HG02840 (cell line): ENCODE data around the gene SPPL2B.

Source experiments
- ATAC-seq: cut with Tn5 transposase; IDR thresholded peaks from one replicate; pipeline ENCODE4 v1.9.1; 2021; ENCODE audit warnings: mild to moderate bottlenecking, moderate library complexity, moderate number of reproducible peaks; ENCODE audit not compliant: unreplicated experiment, low FRiP score

Gene SPPL2B

DNA sequence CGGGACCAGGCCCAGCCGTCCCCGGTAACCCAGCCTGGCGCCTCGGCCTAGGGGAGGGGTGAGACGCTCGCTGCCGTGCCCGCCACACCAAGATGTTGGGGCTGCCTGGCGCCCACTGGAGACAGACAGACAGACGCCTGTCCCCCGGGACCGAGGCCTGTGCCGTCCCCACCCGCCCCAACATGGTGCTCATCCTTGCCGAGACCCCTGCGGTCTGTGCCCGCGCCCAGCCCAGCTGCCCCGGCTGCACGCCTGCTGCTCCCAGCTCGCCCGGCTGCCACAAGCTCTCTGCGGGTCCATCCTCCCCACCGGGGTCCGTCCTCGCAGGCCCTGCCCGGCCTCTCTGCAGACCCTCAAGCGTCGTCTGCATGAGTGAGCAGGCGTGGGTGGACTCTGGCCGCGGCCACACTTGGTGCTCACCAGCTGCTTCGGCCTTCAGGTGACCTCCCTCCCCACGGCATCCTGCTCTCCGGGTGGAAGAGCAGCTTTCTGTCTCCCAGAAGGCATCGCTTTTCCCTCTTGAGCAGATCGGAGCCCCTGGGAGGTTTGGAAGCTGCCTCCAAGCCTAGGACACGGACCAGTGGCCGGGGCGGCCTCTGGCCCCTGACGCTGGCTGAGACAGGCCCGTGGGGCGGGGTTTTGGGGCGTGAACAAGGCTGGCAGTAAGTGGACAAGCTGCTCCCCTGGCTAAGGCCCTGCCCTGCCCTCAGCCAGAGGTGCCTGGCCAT is 24.8 kb downstream of the SPPL2B start:
- no peak for ATAC-seq

GRCh38 chr19:2353887-2354592 is 25.6 kb downstream of the SPPL2B start:
- ATAC-seq = no peak

DNA sequence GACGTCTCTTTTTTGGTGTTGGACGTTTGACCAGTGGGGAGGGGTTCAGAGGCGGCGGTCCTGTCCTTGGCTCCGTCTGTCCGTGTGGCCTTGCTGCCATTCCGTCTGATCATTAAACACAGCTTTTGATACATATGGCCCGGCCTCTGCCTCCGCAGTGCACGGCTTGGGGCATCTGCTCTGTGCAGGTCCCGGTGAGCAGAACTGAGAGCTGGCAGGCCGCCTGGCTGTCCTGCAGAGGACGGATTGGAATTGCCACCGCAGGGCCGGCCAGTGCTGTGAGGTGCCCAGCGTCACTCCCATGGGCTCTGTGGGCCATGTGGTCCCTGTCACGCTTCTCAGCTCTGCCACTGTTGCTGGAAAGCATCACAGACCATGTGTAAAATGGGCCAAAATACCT is 26.2 kb downstream of the SPPL2B start:
- ATAC-seq = no peak

DNA sequence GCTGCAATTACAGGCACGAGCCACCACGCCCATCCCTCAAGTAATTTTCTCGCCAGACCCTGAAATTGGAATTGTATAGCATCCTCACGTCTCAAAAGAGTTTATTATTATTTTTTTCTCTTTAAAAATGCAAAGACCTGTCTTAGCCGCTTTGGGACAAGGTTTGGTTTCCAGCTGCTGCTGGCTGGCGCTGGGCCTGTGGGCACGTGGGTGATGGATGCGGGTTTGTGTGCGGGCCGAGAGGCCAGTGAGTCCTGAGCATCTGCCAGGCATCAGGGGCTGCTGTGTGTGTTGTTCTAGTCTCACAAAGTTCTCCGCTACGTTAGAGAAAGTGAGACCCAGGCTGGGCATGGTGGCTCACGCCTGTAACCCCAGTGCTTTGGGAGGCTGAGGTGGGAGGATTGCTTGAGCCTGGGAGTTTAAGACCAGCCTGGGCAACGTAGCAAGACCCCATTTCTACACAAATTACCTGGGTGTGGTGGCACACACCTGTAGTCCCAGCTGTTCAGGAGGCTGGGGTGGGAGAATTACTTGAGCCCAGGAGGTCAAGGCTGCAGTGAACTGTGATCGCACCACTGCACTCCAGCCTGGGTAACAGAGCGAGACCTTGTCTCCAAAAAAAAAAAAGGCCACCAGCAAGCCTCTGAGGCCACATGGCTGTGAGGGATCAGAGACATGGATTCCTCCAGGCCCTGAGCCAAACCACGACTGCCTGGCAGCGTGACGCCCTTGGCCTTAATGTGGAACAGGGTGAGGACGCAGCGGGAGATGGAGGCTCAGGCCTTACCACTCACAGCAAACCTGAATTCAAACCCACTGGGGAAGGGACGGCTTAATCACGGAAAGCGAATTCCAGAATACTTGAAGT is 26.9 kb downstream of the SPPL2B start:
- ATAC-seq = no peak

GRCh38 chr19:2356036-2356646 is 27.7 kb downstream of the SPPL2B start:
- ATAC-seq = no peak

- no peak for ATAC-seq
These were observed 29.1 kb downstream of the SPPL2B start for GRCh38 chr19:2357279-2358206.

GRCh38 chr19:2358548-2359173 is 30.2 kb downstream of the SPPL2B start:
- ATAC-seq = no peak

DNA sequence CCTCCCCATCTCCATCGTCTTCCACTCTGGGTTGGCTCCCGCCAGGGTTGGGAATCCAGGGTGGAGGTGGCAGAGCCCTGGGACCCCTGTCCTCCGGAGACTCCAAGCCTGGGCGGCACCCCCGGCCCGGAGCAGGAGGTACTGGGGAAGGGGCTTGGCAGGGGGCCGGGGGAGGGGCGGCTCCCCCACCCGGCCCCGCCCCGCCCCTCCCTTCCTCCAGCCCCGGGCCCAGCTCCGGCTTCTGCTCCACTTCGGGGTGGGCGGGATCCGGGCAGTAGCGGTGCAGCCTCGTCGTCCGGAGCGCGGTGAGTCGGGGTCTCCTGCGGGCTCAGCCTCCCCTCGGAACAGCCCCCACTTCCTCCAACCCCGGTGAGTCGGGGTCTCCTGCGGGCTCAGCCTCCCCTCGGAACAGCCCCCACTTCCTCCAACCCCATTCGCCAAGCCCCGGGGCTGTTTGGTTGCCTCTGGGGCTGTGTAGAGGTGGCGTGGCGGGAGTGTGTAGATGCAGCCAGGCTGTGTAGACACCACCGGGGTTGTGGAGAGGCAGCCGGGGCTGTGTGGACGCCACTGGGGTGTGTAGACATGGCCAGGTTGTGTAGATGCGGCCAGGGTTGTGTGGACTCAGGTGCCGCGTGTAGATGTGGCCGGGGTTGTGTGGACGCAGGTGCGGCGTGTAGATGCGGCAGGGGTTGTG is 31.7 kb downstream of the SPPL2B start, which contains the start of gene TMPRSS9:
TSS of gene TMPRSS9 (plus strand) at position 274 of the 694 bp plus-strand sequence. CDS start 29,521 bp downstream, outside the sequence.
- no peak for ATAC-seq

- no peak for ATAC-seq
These were observed 32.3 kb downstream of the SPPL2B start for GRCh38 chr19:2360833-2361232.

DNA sequence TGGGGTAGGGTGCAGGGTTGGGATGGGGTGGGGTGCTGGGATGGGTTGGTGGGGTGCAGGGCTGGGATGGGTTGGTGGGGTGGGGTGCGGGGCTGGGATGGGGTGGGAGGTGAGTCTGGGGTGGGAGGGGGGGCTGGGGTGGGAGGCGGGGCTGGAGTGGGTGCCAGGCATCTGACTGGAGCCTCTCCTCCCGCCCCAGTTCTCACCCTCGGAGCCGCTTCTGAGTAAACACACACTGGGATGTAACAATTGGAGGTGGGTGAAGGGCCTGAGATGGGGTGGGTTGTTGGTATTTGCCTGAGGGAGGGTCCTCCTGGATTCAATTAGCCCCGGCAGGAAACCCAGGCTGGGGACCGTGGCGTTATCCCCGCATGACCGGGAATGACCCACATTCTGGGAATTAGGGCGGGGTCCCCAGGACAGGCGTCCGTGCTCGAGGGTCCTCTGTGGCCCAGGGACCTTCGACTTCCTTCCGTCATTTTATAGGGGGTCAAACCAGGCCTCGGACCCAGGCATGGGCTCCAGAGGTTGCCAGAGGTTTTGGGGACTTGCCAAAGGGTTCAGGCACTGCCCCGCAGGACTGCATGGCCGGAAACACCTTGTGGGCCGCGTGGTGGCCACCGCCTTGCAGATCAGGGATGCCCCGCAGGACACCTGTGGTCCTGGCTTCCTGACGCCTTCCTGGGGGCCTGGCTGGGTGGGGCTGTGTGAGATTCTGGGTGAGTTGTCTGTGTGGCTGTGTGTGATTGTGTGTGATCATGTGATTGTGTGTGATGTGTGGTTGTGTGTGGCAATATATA is 33.0 kb downstream of the SPPL2B start:
- ATAC-seq = no peak

- ATAC-seq = no peak
These were observed 33.8 kb downstream of the SPPL2B start for GRCh38 chr19:2362046-2362969.

GRCh38 chr19:2362970-2363300 is 34.5 kb downstream of the SPPL2B start:
- no peak for ATAC-seq

- ATAC-seq = no peak
These were observed 34.9 kb downstream of the SPPL2B start for GRCh38 chr19:2363419-2363818.

DNA sequence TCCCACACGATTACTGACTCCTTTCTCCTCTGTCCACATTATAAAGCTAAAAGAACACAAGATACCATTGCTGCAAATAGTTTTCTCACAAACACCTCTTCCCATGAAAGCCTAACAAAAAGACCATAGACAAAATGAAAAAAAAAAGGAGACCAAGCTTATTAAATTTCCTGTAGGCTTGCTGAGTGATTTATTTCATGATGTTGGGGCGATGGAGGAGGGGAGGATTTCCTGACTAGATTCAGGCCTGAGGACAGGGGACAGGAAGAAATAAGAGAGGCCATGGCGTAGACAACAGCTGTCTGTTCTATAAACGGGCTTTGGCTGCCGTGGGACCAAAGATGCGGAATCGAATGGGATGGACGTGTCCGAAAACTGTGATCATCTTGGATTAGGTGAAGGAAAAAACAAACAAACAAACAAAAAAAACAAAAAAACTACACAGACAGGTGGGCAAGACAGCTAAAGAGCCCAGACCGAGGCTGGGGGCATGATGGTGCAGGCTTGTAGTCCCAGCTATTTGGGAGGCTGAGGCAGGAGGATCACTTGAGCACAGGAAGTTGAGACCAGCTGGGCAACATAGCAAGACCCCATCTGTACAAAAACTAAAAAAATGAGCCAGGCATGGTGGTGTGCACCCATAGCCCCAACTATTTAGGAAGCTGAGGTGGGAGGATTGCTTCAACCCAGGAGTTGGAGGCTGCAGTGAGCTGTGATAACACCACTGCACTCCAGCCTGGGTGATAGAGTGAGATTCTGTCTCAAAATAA is 36.9 kb downstream of the SPPL2B start:
- no peak for ATAC-seq

- no peak for ATAC-seq
These were observed 43.2 kb downstream of the SPPL2B start for GRCh38 chr19:2371656-2372055.

- no peak for ATAC-seq
These were observed 43.7 kb downstream of the SPPL2B start for GRCh38 chr19:2372076-2372612.
